ENCODE data around the gene TGOLN2.
"Not testable (repeated sequence)": the region's sequence is repeated elsewhere in the genome, so short reads cannot be mapped to it uniquely, and the experiment has no call there.

TGOLN2 gene

GRCh38 chr2:85327822-85328617 is at the start of gene TGOLN2:
TGOLN2 (minus strand) TSS chr2:85327989; CDS start chr2:85327962, 27 bp downstream.
- peak; percentile 88 for DNase-seq

GRCh38 chr2:85377083-85377482 is 49.3 kb upstream of the TGOLN2 start:
- no peak for DNase-seq

- DNase-seq = no peak
Measured at GRCh38 chr2:85376291-85377065, 48.7 kb upstream of the TGOLN2 start.

- no peak for DNase-seq
Measured at GRCh38 chr2:85371045-85371444, 43.3 kb upstream of the TGOLN2 start.

GRCh38 chr2:85369500-85369899 is 41.7 kb upstream of the TGOLN2 start:
- DNase-seq = no peak

GRCh38 chr2:85368921-85369320 is 41.1 kb upstream of the TGOLN2 start:
- DNase-seq = no peak

- DNase-seq = no peak
Measured at GRCh38 chr2:85367180-85367579, 39.4 kb upstream of the TGOLN2 start.

GRCh38 chr2:85362653-85363387 is 35.0 kb upstream of the TGOLN2 start:
- not testable (repeated sequence) for DNase-seq

- no peak for DNase-seq
Measured at GRCh38 chr2:85357736-85358135, 29.9 kb upstream of the TGOLN2 start.

- DNase-seq = no peak
Measured at GRCh38 chr2:85356186-85356585, 28.4 kb upstream of the TGOLN2 start.

GRCh38 chr2:85355521-85355920 is 27.7 kb upstream of the TGOLN2 start:
- DNase-seq = no peak

- no peak for DNase-seq
Measured at GRCh38 chr2:85355073-85355410, 27.3 kb upstream of the TGOLN2 start.

GRCh38 chr2:85354286-85355072 is 26.7 kb upstream of the TGOLN2 start, which contains the start of the genes ELMOD3 and RETSAT:
ELMOD3 (plus strand) TSS chr2:85354769; CDS start chr2:85357199, 2,430 bp downstream.
RETSAT (minus strand) TSS chr2:85354528; CDS start chr2:85354507, 21 bp downstream.
- peak; percentile 97 to 98 for DNase-seq

- peak; percentile 14 to 18 for DNase-seq
Measured at GRCh38 chr2:85353876-85354285, 26.1 kb upstream of the TGOLN2 start.

- DNase-seq = no peak
Measured at GRCh38 chr2:85347599-85347998, 19.8 kb upstream of the TGOLN2 start.

- no peak for DNase-seq
Measured at GRCh38 chr2:85344356-85344954, 16.7 kb upstream of the TGOLN2 start.

GRCh38 chr2:85343207-85343895 is 15.6 kb upstream of the TGOLN2 start:
- DNase-seq = not testable (repeated sequence)

GRCh38 chr2:85342156-85342555 is 14.4 kb upstream of the TGOLN2 start:
- DNase-seq = no peak

- DNase-seq = no peak
Measured at GRCh38 chr2:85341269-85342029, 13.7 kb upstream of the TGOLN2 start.

Measured in SHP77 (cell line).